ENCODE data around the gene PDLIM7. TPM values are rescaled to one million over a fixed set of nuclear protein-coding genes. Genes with fewer than 3 reads are reported as not detected.

PDLIM7 gene
- polyA plus RNA-seq, 5 donors = 55.0 to 128 (median 85.9) TPM

GRCh38 chr5:177459819-177460628, 37.4 kb downstream of the PDLIM7 start:
- DNase-seq = no peak

- DNase-seq = no peak
These were observed 38.0 kb downstream of the PDLIM7 start for GRCh38 chr5:177459357-177459756.

- DNase-seq = no peak
These were observed 38.5 kb downstream of the PDLIM7 start for GRCh38 chr5:177458912-177459350.

GRCh38 chr5:177457852-177458681, 39.3 kb downstream of the PDLIM7 start:
- no peak for DNase-seq

GRCh38 chr5:177456976-177457851, 40.2 kb downstream of the PDLIM7 start:
- peak; percentile 79 for DNase-seq

- no peak for DNase-seq
These were observed 40.8 kb downstream of the PDLIM7 start for GRCh38 chr5:177456591-177456964.

GRCh38 chr5:177455661-177456590, 41.5 kb downstream of the PDLIM7 start:
- DNase-seq = peak; percentile 89 to 90

GRCh38 chr5:177455036-177455660, 42.3 kb downstream of the PDLIM7 start:
- DNase-seq = peak; percentile 68 to 72

GRCh38 chr5:177454397-177455035, 42.9 kb downstream of the PDLIM7 start:
- DNase-seq = peak; percentile 86 to 88

- DNase-seq = no peak
These were observed 43.5 kb downstream of the PDLIM7 start for GRCh38 chr5:177453852-177454396.

- DNase-seq = no peak
These were observed 44.4 kb downstream of the PDLIM7 start for GRCh38 chr5:177452688-177453638.

- DNase-seq = no peak
These were observed 46.6 kb downstream of the PDLIM7 start for GRCh38 chr5:177450667-177451424.

- DNase-seq = no peak
These were observed 48.0 kb downstream of the PDLIM7 start for GRCh38 chr5:177449140-177450061.

GRCh38 chr5:177448244-177448950, 49.0 kb downstream of the PDLIM7 start:
- DNase-seq = no peak

GRCh38 chr5:177447611-177448243, 49.7 kb downstream of the PDLIM7 start:
- no peak for DNase-seq

Measured in right lung (tissue), 5 donors.